Upper lobe of right lung (tissue), 1 donor: Measurements from ENCODE around the gene PHRF1. TPM values are rescaled to one million over a fixed set of nuclear protein-coding genes. Genes with fewer than 3 reads are reported as not detected.

Source experiments
- ATAC-seq: fragments of 200-7000 bp; cut with Tn5 transposase; one replicate; pipeline ENCODE4 v1.9.1; 2020; ENCODE audit warnings: mild to moderate bottlenecking, moderate library complexity
- DNase-seq: peaks from one replicate; pipeline ENCODE4 v3.0.0-alpha.2; 2020
- H3K27ac ChIP-seq: fragments of 200-600 bp; one replicate; pipeline ENCODE4 v1.8.0; 2022
- H3K27me3 ChIP-seq: fragments of 200-600 bp; one replicate; pipeline ENCODE4 v1.8.0; 2022; ENCODE audit warnings: mild to moderate bottlenecking
- H3K36me3 ChIP-seq: fragments of 200-600 bp; one replicate; pipeline ENCODE4 v1.8.0; 2022
- H3K4me1 ChIP-seq: fragments of 200-600 bp; one replicate; pipeline ENCODE4 v1.8.0; 2022
- H3K4me3 ChIP-seq: fragments of 200-600 bp; one replicate; pipeline ENCODE4 v1.8.0; 2022; ENCODE audit warnings: mild to moderate bottlenecking
- H3K9me3 ChIP-seq: fragments of 200-600 bp; one replicate; pipeline ENCODE4 v1.8.0; 2022
- CTCF ChIP-seq: fragments of 200-600 bp; IDR thresholded peaks from one replicate; pipeline ENCODE4 v1.8.0; 2022; ENCODE audit warnings: antibody characterized with exemption
- intact Hi-C: fragments of 100-400 bp; cut with DNase I; formaldehyde crosslinking; loops from one replicate; pipeline ENCODE4 v1.11.0; 2022
- total RNA-seq: library from RNA; stranded (reverse); fragmentation: NEBNext Ultra II Directional; extraction: Animal tissue kit (Norgen Biotek cat#: 25700); gene quantifications from one replicate; pipeline ENCODE4 v1.2.1, GENCODE V29; 2021
- donor health status: DM: no; HTN: yes; CAD: no; lungs with severe emphysema.

PHRF1 gene
- total RNA-seq, 1 donor from 2014 or later, result 31.0 TPM

- Histone ChIP-seq H3K9me3 (no peaks in the 10 kb centered on the region), H3K36me3 (no peaks in the 10 kb centered on the region), H3K27ac (no peak overlapping the region), H3K4me3 (no peak overlapping the region), H3K4me1 (no peaks in the 10 kb centered on the region), H3K27me3 (peaks cover 20% of the 10 kb centered on the region)
- TF ChIP-seq CTCF, result no peak
- ATAC-seq, result no peak
- no peak for DNase-seq
- intact Hi-C loops, result no loop called here
Observed at GRCh38 chr11:627308-627576, 51.0 kb downstream of the PHRF1 start.

GRCh38 chr11:628056-628455, 51.8 kb downstream of the PHRF1 start:
- H3K4me3 ChIP-seq, result no peak overlapping the region
- peaks cover 20% of the 10 kb centered on the region for H3K27me3 ChIP-seq
- H3K4me1 ChIP-seq, result no peaks in the 10 kb centered on the region
- intact Hi-C loops, result no loop called here
- DNase-seq (no peak), ATAC-seq (no peak)
- H3K9me3 ChIP-seq, result no peaks in the 10 kb centered on the region
- no peak for TF ChIP-seq CTCF
- no peak overlapping the region for H3K27ac ChIP-seq
- no peaks in the 10 kb centered on the region for H3K36me3 ChIP-seq

- TF ChIP-seq CTCF, result no peak
- DNase-seq, result no peak
- H3K4me1 ChIP-seq, result no peaks in the 10 kb centered on the region
- H3K27ac ChIP-seq, result no peak overlapping the region
- no peaks in the 10 kb centered on the region for H3K9me3 ChIP-seq
- peaks cover 20% of the 10 kb centered on the region for H3K27me3 ChIP-seq
- intact Hi-C loops, result no loop called here
- H3K4me3 ChIP-seq, result no peak overlapping the region
- no peaks in the 10 kb centered on the region for H3K36me3 ChIP-seq
- ATAC-seq, result no peak
Observed at GRCh38 chr11:629237-629583, 52.9 kb downstream of the PHRF1 start.

GRCh38 chr11:630871-631270, 54.6 kb downstream of the PHRF1 start:
- no peak for TF ChIP-seq CTCF
- no peaks in the 10 kb centered on the region for H3K9me3 ChIP-seq
- ATAC-seq (no peak), DNase-seq (no peak)
- no peak overlapping the region for H3K4me3 ChIP-seq
- no peak overlapping the region for H3K27ac ChIP-seq
- peaks cover 6% of the 10 kb centered on the region for H3K27me3 ChIP-seq
- intact Hi-C loops, result no loop called here
- H3K36me3 ChIP-seq, result no peaks in the 10 kb centered on the region
- no peaks in the 10 kb centered on the region for H3K4me1 ChIP-seq

- peaks cover 4% of the 10 kb centered on the region for H3K4me1 ChIP-seq
- H3K27ac ChIP-seq, result no peak overlapping the region
- no peaks in the 10 kb centered on the region for H3K9me3 ChIP-seq
- H3K36me3 ChIP-seq, result no peaks in the 10 kb centered on the region
- peaks cover 24% of the 10 kb centered on the region for H3K27me3 ChIP-seq
- intact Hi-C loops, result no loop called here
- H3K4me3 ChIP-seq, result no peak overlapping the region
- ATAC-seq (no peak), DNase-seq (no peak)
- TF ChIP-seq CTCF, result no peak
Observed at GRCh38 chr11:635945-636510, 59.8 kb downstream of the PHRF1 start.
